Hepatic stellate cell (primary cell): ENCODE measurements around the gene HPS5.
A peak's percentile ranks its signal among the peaks of the same experiment; 100 is the strongest.
"Not testable (repeated sequence)": the region's sequence is repeated elsewhere in the genome, so short reads cannot be mapped to it uniquely, and the experiment has no call there.

Source experiments
- DNase-seq: peaks from one replicate; pipeline ENCODE4 v3.0.0; 2011; ENCODE audit warnings: low spot score

The HPS5 gene

GRCh38 chr11:18321969-18322711 is at the start of gene HPS5, which contains the start of gene GTF2H1:
Gene HPS5, minus strand, starts transcription at chr11:18322140. Its CDS starts 4,282 bp downstream, at chr11:18317858.
Gene GTF2H1, plus strand, starts transcription at chr11:18322567. Its CDS starts 10,508 bp downstream, at chr11:18333075.
- DNase-seq: peak; percentile 97

GRCh38 chr11:18371279-18371678 is 49.3 kb upstream of the HPS5 start:
- DNase-seq: no peak

GRCh38 chr11:18369398-18369797 is 47.5 kb upstream of the HPS5 start:
- no peak for DNase-seq

- DNase-seq: no peak
Measured at GRCh38 chr11:18368221-18368620, 46.3 kb upstream of the HPS5 start.

GRCh38 chr11:18367431-18367830 is 45.5 kb upstream of the HPS5 start:
- no peak for DNase-seq

GRCh38 chr11:18366286-18366685 is 44.3 kb upstream of the HPS5 start:
- DNase-seq: no peak

GRCh38 chr11:18365741-18366140 is 43.8 kb upstream of the HPS5 start:
- no peak for DNase-seq

- DNase-seq: no peak
Measured at GRCh38 chr11:18364495-18365073, 42.6 kb upstream of the HPS5 start.

- no peak for DNase-seq
Measured at GRCh38 chr11:18361154-18361553, 39.2 kb upstream of the HPS5 start.

- no peak for DNase-seq
Measured at GRCh38 chr11:18358646-18359045, 36.7 kb upstream of the HPS5 start.

GRCh38 chr11:18352581-18352980 is 30.6 kb upstream of the HPS5 start:
- peak; percentile 7 for DNase-seq

- no peak for DNase-seq
Measured at GRCh38 chr11:18347471-18348125, 25.7 kb upstream of the HPS5 start.

- no peak for DNase-seq
Measured at GRCh38 chr11:18332891-18333290, 11.0 kb upstream of the HPS5 start.

GRCh38 chr11:18332302-18332701 is 10.4 kb upstream of the HPS5 start:
- DNase-seq: no peak

GRCh38 chr11:18330921-18331320 is 9.0 kb upstream of the HPS5 start:
- no peak for DNase-seq

GRCh38 chr11:18329196-18329870 is 7.4 kb upstream of the HPS5 start:
- no peak for DNase-seq

GRCh38 chr11:18324381-18324780 is 2.4 kb upstream of the HPS5 start:
- no peak for DNase-seq

- DNase-seq: not testable (repeated sequence)
Measured at GRCh38 chr11:18323881-18324280, 1.9 kb upstream of the HPS5 start.

- no peak for DNase-seq
Measured at GRCh38 chr11:18322818-18323570, 1.1 kb upstream of the HPS5 start.

- peak; percentile 7 for DNase-seq
Measured at GRCh38 chr11:18321578-18321968, 367 bp downstream of the HPS5 start.

- no peak for DNase-seq
Measured at GRCh38 chr11:18320617-18321016, 1.3 kb downstream of the HPS5 start.

GRCh38 chr11:18319914-18320313 is 2.0 kb downstream of the HPS5 start:
- no peak for DNase-seq
